B cell (primary cell): ENCODE results near the gene BAHCC1. TPM values are rescaled to one million over a fixed set of nuclear protein-coding genes. Genes with fewer than 3 reads are reported as not detected.
A peak's percentile ranks its signal among the peaks of the same experiment; 100 is the strongest.

Experiments
- ATAC-seq: fragments of 200-7000 bp; cut with Tn5 transposase; one replicate; pipeline ENCODE4 v1.10.0; 2021; ENCODE audit warnings: low read depth, mild to moderate bottlenecking, moderate number of reproducible peaks, moderate library complexity
- CTCF ChIA-PET: fragments of 350-600 bp; sonication (Branson Sonifier 250); formaldehyde crosslinking; loops from one replicate; lab custom pipeline; 2021; ENCODE audit warnings: antibody characterized with exemption, inconsistent platforms; lab: Charles Lee
- POLR2A ChIA-PET: fragments of 350-600 bp; sonication (Branson Sonifier 250); formaldehyde crosslinking; loops from one replicate; lab custom pipeline; 2021; ENCODE audit warnings: antibody characterized with exemption; lab: Charles Lee
- DNase-seq: peaks from one replicate; pipeline ENCODE4 v3.0.0; 2013
- H2AFZ ChIP-seq: 2 replicates; pipeline ENCODE4 v1.6.1; 2012; ENCODE audit warnings: mild to moderate bottlenecking, low read depth, low read length; ENCODE audit not compliant: insufficient read depth, poor library complexity, severe bottlenecking
- H3K27ac ChIP-seq, 2 donors: 1 replicate in 1 of 2; 2 replicates in 1 of 2; pipeline ENCODE4 v1.5.1; 2012 to 2013; ENCODE audit warnings: low read length in 2 of 2, mild to moderate bottlenecking in 2 of 2, moderate library complexity in 1 of 2
- H3K27me3 ChIP-seq, 4 experiments: fragments of 200-600 bp in 1 of 4; sonication (generic) in 1 of 4; replicated peaks in 1 of 4; 1 replicate in 2 of 4; 2 replicates in 2 of 4; pipeline versions ENCODE4 v1.6.1 to v1.7.0; 2013 to 2016; ENCODE audit warnings: low read length in 3 of 4, mild to moderate bottlenecking in 2 of 4, mixed read lengths in 1 of 4, moderate library complexity in 1 of 4; ENCODE audit not compliant: insufficient read depth in 4 of 4, control insufficient read depth in 3 of 4; ENCODE audit errors: control extremely low read depth in 1 of 4
- H3K36me3 ChIP-seq, 2 experiments: replicated peaks in 1 of 2; 1 replicate in 1 of 2; 2 replicates in 1 of 2; pipeline versions ENCODE4 v1.6.1 to v1.7.1; 2013; ENCODE audit warnings: low read length in 1 of 2; ENCODE audit not compliant: insufficient read depth in 2 of 2, control insufficient read depth in 1 of 2; ENCODE audit errors: control extremely low read depth in 1 of 2, extremely low read depth in 1 of 2
- H3K4me1 ChIP-seq, 2 donors: fragments of 200-600 bp in 1 of 2; sonication (generic) in 1 of 2; 1 replicate in 1 of 2; 2 replicates in 1 of 2; pipeline versions ENCODE4 v1.5.1 to v1.6.1; 2013 to 2017; ENCODE audit warnings: low read length in 2 of 2; ENCODE audit not compliant: control insufficient read depth in 2 of 2, insufficient read depth in 2 of 2
- H3K4me2 ChIP-seq: replicated peaks from 2 replicates; pipeline ENCODE3; 2012; ENCODE audit warnings: mild to moderate bottlenecking, low read depth, low read length; ENCODE audit not compliant: poor library complexity, severe bottlenecking
- H3K4me3 ChIP-seq, 5 experiments: fragments of 200-600 bp in 1 of 5; sonication (generic) in 1 of 5; 1 replicate in 3 of 5; 2 replicates in 2 of 5; pipeline versions ENCODE4 v1.5.1 to v1.7.0; 2011 to 2016; ENCODE audit warnings: low read length in 4 of 5, mild to moderate bottlenecking in 4 of 5, low read depth in 2 of 5, control low read depth in 1 of 5, moderate library complexity in 1 of 5; ENCODE audit not compliant: insufficient read depth in 1 of 5; ENCODE audit errors: control extremely low read depth in 1 of 5, extremely low read depth in 1 of 5
- H3K79me2 ChIP-seq: fragments of 200-600 bp; sonication (generic); one replicate; pipeline ENCODE4 v1.6.0; 2016; ENCODE audit warnings: low read length; ENCODE audit not compliant: control insufficient read depth, insufficient read depth
- H3K9ac ChIP-seq: fragments of 200-600 bp; sonication (generic); 2 replicates; pipeline ENCODE4 v1.6.1; 2017; ENCODE audit warnings: mild to moderate bottlenecking, low read length, moderate library complexity
- H3K9me3 ChIP-seq, 3 donors: one replicate each; pipeline versions ENCODE4 v1.6.1 to v1.7.1; 2013; ENCODE audit warnings: low read length in 2 of 3; ENCODE audit not compliant: control insufficient read depth in 2 of 3, insufficient read depth in 1 of 3; ENCODE audit errors: control extremely low read depth in 1 of 3
- H4K20me1 ChIP-seq: 2 replicates; pipeline ENCODE4 v1.6.0; 2012; ENCODE audit warnings: mild to moderate bottlenecking, low read length; ENCODE audit not compliant: insufficient read depth, control insufficient read depth, poor library complexity, severe bottlenecking
- H3K27ac Mint-ChIP-seq: one replicate; pipeline ENCODE4 v1.8.0; 2021; ENCODE audit warnings: mixed read lengths
- H3K27me3 Mint-ChIP-seq: one replicate; pipeline ENCODE4 v1.8.0; 2021; ENCODE audit warnings: mixed read lengths
- H3K4me1 Mint-ChIP-seq: one replicate; pipeline ENCODE4 v1.8.0; 2021; ENCODE audit warnings: mixed read lengths
- H3K4me3 Mint-ChIP-seq: one replicate; pipeline ENCODE4 v1.8.0; 2021; ENCODE audit warnings: mixed read lengths
- H3K9me3 Mint-ChIP-seq: one replicate; pipeline ENCODE4 v1.8.0; 2022; ENCODE audit warnings: mixed read lengths; ENCODE audit not compliant: insufficient read depth
- CTCF ChIP-seq: fragments of 200-600 bp; IDR thresholded peaks from one replicate; pipeline ENCODE4 v1.8.0; 2022; ENCODE audit warnings: antibody characterized with exemption, mild to moderate bottlenecking
- EZH2 ChIP-seq: IDR thresholded peaks from 2 replicates; pipeline ENCODE4 v1.6.1; 2012; ENCODE audit warnings: borderline replicate concordance, low read depth, mild to moderate bottlenecking, moderate library complexity, low read length; ENCODE audit not compliant: insufficient read depth, poor library complexity, severe bottlenecking
- whole genome bisulfite sequencing: methylation state at CpG from one replicate; pipeline ENCODE4 v1.1.5; 2013; ENCODE audit warnings: missing lambda C conversion rate; ENCODE audit not compliant: insufficient coverage; 5-methylcytosine and 5-hydroxymethylcytosine counted together
- intact Hi-C: fragments of 100-400 bp; cut with micrococcal nuclease; formaldehyde crosslinking; loops from one replicate; pipeline ENCODE4 v1.10.0; 2022
- polyA plus RNA-seq: library from polyadenylated mRNA; depleted of rRNA; stranded (reverse); fragments of >200 nt; gene quantifications from 2 replicates; pipeline ENCODE4 v1.2.3, GENCODE V29; 2012
- total RNA-seq, 2 donors: library from RNA; stranded (reverse); fragments of 120-200 nt in 1 of 2; gene quantifications; 1 replicate in 1 of 2; 2 replicates in 1 of 2; pipeline versions ENCODE4 v1.2.3 to v1.2.4, GENCODE V29; 2013 to 2022

Gene BAHCC1
- total and polyA plus RNA-seq, 2 donors (not counting 1 experiment from before 2014, with no cell fraction given), result 0.12 to 0.48 TPM

GRCh38 chr17:81454473-81454872 lies 59.2 kb downstream of the BAHCC1 start:
- intact Hi-C loops, result no loop called here
- DNase-seq, result peak; percentile 33

DNA sequence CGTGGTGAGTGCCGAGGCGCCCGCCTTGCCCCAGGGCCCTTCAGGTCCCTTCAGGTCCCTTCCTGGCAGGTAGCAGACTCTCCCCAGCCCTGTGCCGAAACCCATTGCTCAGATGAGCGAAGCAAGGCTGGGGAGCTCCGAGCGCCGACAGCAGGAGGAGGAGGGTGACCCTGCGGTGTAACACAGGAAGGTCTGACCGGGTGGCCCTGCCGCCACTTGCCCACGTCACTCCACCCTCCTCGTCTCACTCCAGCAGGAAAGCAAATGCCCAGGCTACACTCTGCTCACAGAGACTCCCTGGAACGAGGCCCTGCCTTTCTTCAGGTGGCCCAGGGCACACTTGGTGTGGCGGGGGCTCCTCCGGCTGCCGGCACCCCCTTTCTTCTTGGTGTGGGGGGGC lies 60.1 kb downstream of the BAHCC1 start:
- H3K27ac ChIP-seq, result no peak overlapping the region
- no peak overlapping the region for H3K4me3 ChIP-seq
- H3K9me3 Mint-ChIP-seq, result no peaks in the 10 kb centered on the region
- ATAC-seq (no peak), DNase-seq (no peak)
- H3K27me3 ChIP-seq, result peaks cover 0 to 35% (median 13%) of the 10 kb centered on the region in 4 experiments
- ChIA-PET CTCF (no interaction called here), POLR2A (no interaction called here)
- H3K4me3 Mint-ChIP-seq, result no peak overlapping the region
- H3K79me2 ChIP-seq, result no peaks in the 10 kb centered on the region
- peaks cover 4% of the 10 kb centered on the region for H3K27me3 Mint-ChIP-seq
- H3K4me1 Mint-ChIP-seq, result peaks cover 22% of the 10 kb centered on the region
- intact Hi-C loops, result no loop called here
- peaks cover 0 to 4% (median 0%) of the 10 kb centered on the region in 3 donors for H3K9me3 ChIP-seq
- no peak for TF ChIP-seq CTCF
- no peak for TF ChIP-seq EZH2
- H4K20me1 ChIP-seq, result no peaks in the 10 kb centered on the region
- H3K36me3 ChIP-seq, result no peaks in the 10 kb centered on the region
- no peak overlapping the region for H3K27ac Mint-ChIP-seq
- H3K4me2 ChIP-seq, result peak overlapping the region; percentile 72
- WGBS, result 75% methylated on average over 16 of the region's 18 CpGs
- H3K4me1 ChIP-seq, result peaks cover 34 to 37% of the 10 kb centered on the region in 2 donors
- no peak overlapping the region for H3K9ac ChIP-seq
- no peak overlapping the region for H2AFZ ChIP-seq

More at GRCh38 chr17:81454473-81454872, 59.2 kb downstream of the BAHCC1 start:
- Mint-ChIP-seq H3K4me1 (peaks cover 22% of the 10 kb centered on the region), H3K4me3 (no peak overlapping the region), H3K9me3 (no peaks in the 10 kb centered on the region), H3K27ac (no peak overlapping the region), H3K27me3 (peaks cover 4% of the 10 kb centered on the region)
- no peak overlapping the region for H3K4me3 ChIP-seq
- H3K27me3 ChIP-seq, result peaks cover 0 to 43% (median 13%) of the 10 kb centered on the region in 4 experiments
- H3K36me3 ChIP-seq, result no peaks in the 10 kb centered on the region
- peak; percentile 38 for ATAC-seq
- peak overlapping the region; percentile 72 for H3K4me2 ChIP-seq
- no peak overlapping the region for H2AFZ ChIP-seq
- no peak for TF ChIP-seq CTCF
- no peak for TF ChIP-seq EZH2
- H3K9me3 ChIP-seq, result peaks cover 0 to 4% (median 0%) of the 10 kb centered on the region in 3 donors
- 15% methylated on average over 9 of the region's 13 CpGs for WGBS
- peaks cover 34 to 37% of the 10 kb centered on the region in 2 donors for H3K4me1 ChIP-seq
- H3K79me2 ChIP-seq, result no peaks in the 10 kb centered on the region
- H4K20me1 ChIP-seq, result no peaks in the 10 kb centered on the region
- POLR2A ChIA-PET, result no interaction called here
- no peak overlapping the region for H3K9ac ChIP-seq
- CTCF ChIA-PET, result no interaction called here
- H3K27ac ChIP-seq, result no peak overlapping the region
